ENCODE results near the gene DEFB132. TPM values are rescaled to one million over a fixed set of nuclear protein-coding genes. Genes with fewer than 3 reads are reported as not detected.

Gene DEFB132
- total RNA-seq, 1 donor from 2014 or later, result not detected

- DNase-seq, result peak; percentile 54
These were observed 40.6 kb downstream of the DEFB132 start for GRCh38 chr20:297925-298775.

DNA sequence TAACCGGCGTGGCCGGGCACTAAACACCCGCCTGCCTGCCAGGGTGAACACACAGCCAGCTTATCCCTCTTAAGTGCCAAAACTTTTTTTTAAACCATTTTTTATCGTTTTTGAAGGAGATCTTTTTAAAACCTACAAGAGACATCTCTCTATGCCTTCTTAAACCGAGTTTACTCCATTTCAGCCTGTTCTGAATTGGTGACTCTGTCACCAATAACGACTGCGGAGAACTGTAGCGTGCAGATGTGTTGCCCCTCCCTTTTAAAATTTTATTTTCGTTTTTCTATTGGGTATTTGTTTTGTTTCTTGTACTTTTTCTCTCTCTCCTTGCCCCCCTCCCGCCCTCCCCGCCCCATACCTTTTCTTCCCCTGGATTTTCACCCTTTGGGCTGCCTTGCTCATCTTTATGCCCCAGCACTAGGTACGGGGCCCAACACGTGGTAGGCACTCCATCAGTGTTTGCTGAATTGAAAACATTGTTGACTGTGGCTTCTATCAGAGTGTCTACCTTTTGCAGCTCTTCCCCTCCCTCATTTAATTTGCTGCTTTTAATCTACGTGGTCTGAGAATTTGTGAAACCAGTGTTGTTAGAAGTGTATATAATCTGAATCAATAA, 41.4 kb downstream of the DEFB132 start:
- no peak for DNase-seq

DNA sequence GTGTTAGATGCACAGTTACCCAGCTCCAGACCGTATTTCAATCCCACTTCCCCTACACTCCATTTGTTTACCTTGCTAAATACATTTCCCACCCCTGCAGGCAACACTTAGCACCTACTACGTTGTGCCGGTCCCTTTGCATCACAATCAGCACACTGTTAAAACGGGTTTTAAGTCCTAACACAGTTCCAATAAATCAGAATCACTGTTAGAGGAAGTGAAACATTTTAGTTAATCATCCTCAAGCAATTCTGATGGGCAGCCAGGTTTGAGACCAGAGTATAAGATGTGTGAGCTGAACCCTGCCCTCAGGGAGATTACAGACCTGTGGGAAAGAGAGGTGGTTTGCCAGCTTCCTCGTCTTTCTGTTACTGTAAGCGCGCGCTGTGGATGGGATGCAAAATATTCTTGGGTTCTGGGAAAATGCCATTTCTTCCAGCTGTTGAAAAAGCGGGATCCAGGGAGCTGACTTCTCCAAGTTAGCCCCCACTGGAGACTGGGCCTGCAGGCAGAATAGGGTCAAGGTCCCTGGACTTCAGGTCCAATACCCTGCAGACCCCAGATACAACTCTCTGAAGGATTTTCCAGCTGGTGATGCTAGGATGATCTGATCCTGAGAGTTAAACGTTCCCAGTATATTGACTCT, 42.9 kb downstream of the DEFB132 start:
- DNase-seq, result no peak

- DNase-seq, result no peak
These were observed 44.6 kb downstream of the DEFB132 start for GRCh38 chr20:301886-302848.

- DNase-seq, result no peak
These were observed 48.2 kb downstream of the DEFB132 start for GRCh38 chr20:305745-306144.

DNA sequence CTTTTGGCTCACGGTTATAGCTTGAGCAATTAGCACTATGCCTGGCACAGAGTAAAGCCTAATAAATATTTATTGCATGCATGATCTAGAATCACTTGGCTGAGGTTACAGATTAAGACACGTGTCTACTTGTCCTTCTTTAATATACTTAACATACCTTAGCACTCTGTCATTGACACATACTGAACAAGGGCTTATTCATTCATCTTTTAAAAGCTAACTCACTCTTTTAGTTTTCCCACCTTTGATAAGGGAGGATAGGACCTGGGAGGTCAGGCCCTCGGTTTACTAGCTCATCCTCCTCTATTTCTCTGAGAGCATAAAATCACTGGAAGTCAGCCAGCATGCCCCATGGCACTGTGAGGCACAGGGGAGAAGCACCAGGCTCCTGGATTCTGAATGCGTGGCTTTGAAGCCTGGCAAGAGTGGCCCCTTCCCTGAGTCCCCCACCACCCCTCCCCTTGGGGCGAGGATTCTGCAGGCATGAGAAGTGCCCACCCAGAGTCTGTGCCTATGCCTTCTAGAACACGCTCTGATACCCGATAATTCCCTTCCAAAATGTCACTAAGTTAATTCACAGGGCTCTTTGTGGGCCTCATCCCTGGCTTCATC, 51.0 kb downstream of the DEFB132 start:
- DNase-seq, result no peak

DNA sequence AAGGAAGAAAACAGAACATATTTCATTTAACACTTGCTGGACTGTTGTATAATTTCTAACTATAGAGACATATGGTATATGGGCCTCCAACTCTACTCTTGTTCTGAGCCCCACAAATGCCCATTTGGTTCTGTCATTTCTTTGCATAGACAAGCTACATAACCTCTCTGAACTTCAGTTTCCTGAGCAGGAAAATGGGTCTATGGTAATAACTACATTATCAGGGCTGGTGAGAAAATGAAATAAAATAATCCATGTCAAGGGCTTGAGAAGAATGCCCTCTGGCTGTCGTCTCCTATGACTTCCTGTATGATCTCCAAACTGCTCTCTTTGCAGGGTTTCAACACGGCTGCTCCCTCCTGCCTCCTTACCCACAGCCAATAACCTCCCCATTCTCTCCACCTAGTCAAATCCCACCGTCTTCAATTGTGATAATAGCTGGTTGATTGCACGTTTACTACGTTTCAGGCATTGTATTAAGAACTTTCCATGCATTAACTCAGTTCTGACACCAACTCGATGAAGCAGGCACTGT, 51.8 kb downstream of the DEFB132 start:
- DNase-seq, result no peak

GRCh38 chr20:309841-310644, 52.5 kb downstream of the DEFB132 start:
- DNase-seq, result peak; percentile 99

GRCh38 chr20:310645-311044, 53.1 kb downstream of the DEFB132 start:
- no peak for DNase-seq

Other genes with a start within 250 kb of the DEFB132 start
- not detected for gene DEFB125, start 170.1 kb upstream of the DEFB132 start, total RNA-seq
- gene DEFB126, start 115.1 kb upstream of the DEFB132 start, total RNA-seq, result not detected
- gene DEFB127, start 100.3 kb upstream of the DEFB132 start, total RNA-seq, result not detected
- gene DEFB128, start 68.0 kb upstream of the DEFB132 start, total RNA-seq, result not detected
- not detected for gene DEFB129, start 30.5 kb upstream of the DEFB132 start, total RNA-seq
- 3.3 TPM for gene C20orf96, start 33.0 kb downstream of the DEFB132 start, total RNA-seq
- 27.0 TPM for gene ZCCHC3, start 39.8 kb downstream of the DEFB132 start, total RNA-seq
- gene SOX12, start 67.8 kb downstream of the DEFB132 start, total RNA-seq, result 9.4 TPM
- 27.0 TPM for gene NRSN2, start 89.4 kb downstream of the DEFB132 start, total RNA-seq
- 12.5 TPM for gene TRIB3, start 123.0 kb downstream of the DEFB132 start, total RNA-seq
- gene RBCK1, start 150.6 kb downstream of the DEFB132 start, total RNA-seq, result 15.1 TPM
- gene TBC1D20, start 204.8 kb downstream of the DEFB132 start, total RNA-seq, result 15.4 TPM